Endothelial cell of umbilical vein (primary cell): ENCODE measurements around the gene NCEH1. TPM values are rescaled to one million over a fixed set of nuclear protein-coding genes. Genes with fewer than 3 reads are reported as not detected.

ENCODE experiments used
- BruUV-seq: library from RNA; stranded (reverse); fragments of 400-500 nt; replicated peaks from 2 replicates; lab custom pipeline; 2021; lab: Mats Ljungman, UMichigan
- CTCF ChIA-PET: fragments of 300-600, 350-600 bp; sonication (Branson Sonifier 250); formaldehyde crosslinking; loops from one replicate; lab custom pipeline; 2021; ENCODE audit warnings: antibody characterized with exemption, inconsistent platforms; lab: Charles Lee
- POLR2A ChIA-PET: fragments of 300-600, 350-600 bp; sonication (Branson Sonifier 250); formaldehyde crosslinking; loops from one replicate; lab custom pipeline; 2021; ENCODE audit warnings: antibody characterized with exemption, inconsistent platforms; lab: Charles Lee
- DNase-seq: peaks from one replicate; pipeline ENCODE4 v3.0.0-alpha.2; 2011; ENCODE audit warnings: low read depth, low spot score
- FAIRE-seq: peaks from 2 replicates; lab custom pipeline; 2011; peaks lifted over from hg19 to GRCh38; lab: Jason Lieb, UNC
- H2AFZ ChIP-seq: 2 replicates; pipeline ENCODE4 v1.6.0; 2012; ENCODE audit warnings: low read depth, low read length, control low read depth, inconsistent platforms
- H3K27ac ChIP-seq: 2 replicates; pipeline ENCODE4 v1.5.1; 2011; ENCODE audit warnings: low read depth, mild to moderate bottlenecking, control low read depth, low read length, moderate library complexity; ENCODE audit not compliant: insufficient read depth
- H3K27me3 ChIP-seq, 2 experiments: 2 replicates each; pipeline versions ENCODE4 v1.6.0 to v1.6.1; 2011; ENCODE audit warnings: low read length in 2 of 2, mixed read lengths in 1 of 2; ENCODE audit not compliant: control insufficient read depth in 2 of 2, insufficient read depth in 2 of 2
- H3K36me3 ChIP-seq, 2 experiments: 2 replicates in 1 of 2; 3 replicates in 1 of 2; pipeline ENCODE4 v1.5.1; 2011; ENCODE audit warnings: low read length in 2 of 2, mild to moderate bottlenecking in 1 of 2, moderate library complexity in 1 of 2; ENCODE audit not compliant: control insufficient read depth in 2 of 2, insufficient read depth in 2 of 2; ENCODE audit errors: extremely low read depth in 1 of 2
- H3K4me1 ChIP-seq: 3 replicates; pipeline ENCODE4 v1.5.1; 2011; ENCODE audit warnings: mild to moderate bottlenecking, low read length; ENCODE audit not compliant: control insufficient read depth, insufficient read depth; ENCODE audit errors: extremely low read depth
- H3K4me2 ChIP-seq: 2 replicates; pipeline ENCODE4 v1.6.1; 2011; ENCODE audit warnings: low read length, control low read depth, mixed read lengths; ENCODE audit not compliant: insufficient read depth
- H3K4me3 ChIP-seq, 3 experiments: fragments of 200-600 bp in 1 of 3; sonication (generic), shearing (Covaris generic) in 1 of 3; replicated peaks in 1 of 3; 2 replicates each; pipeline ENCODE4 v1.5.1; 2011 to 2016; ENCODE audit warnings: control low read depth in 3 of 3, low read length in 3 of 3, mild to moderate bottlenecking in 2 of 3, inconsistent platforms in 1 of 3, low read depth in 1 of 3, moderate library complexity in 1 of 3; ENCODE audit not compliant: insufficient read depth in 1 of 3
- H3K79me2 ChIP-seq: 2 replicates; pipeline ENCODE4 v1.6.0; 2012; ENCODE audit warnings: low read length, inconsistent platforms; ENCODE audit not compliant: control insufficient read depth, insufficient read depth
- H3K9ac ChIP-seq: replicated peaks from 2 replicates; pipeline ENCODE3; 2011; ENCODE audit warnings: low read length, control low read depth; ENCODE audit not compliant: insufficient read depth; ENCODE audit errors: extremely low read depth
- H3K9me1 ChIP-seq: replicated peaks from 3 replicates; pipeline ENCODE4 v1.6.0; 2011; ENCODE audit warnings: mild to moderate bottlenecking, low read length; ENCODE audit not compliant: control insufficient read depth, insufficient read depth; ENCODE audit errors: extremely low read depth
- H3K9me3 ChIP-seq: replicated peaks from 2 replicates; pipeline ENCODE4 v1.5.1; 2012; ENCODE audit warnings: low read length, inconsistent platforms; ENCODE audit not compliant: control insufficient read depth, insufficient read depth
- H4K20me1 ChIP-seq: replicated peaks from 2 replicates; pipeline ENCODE3; 2011; ENCODE audit warnings: mild to moderate bottlenecking, low read length; ENCODE audit not compliant: control insufficient read depth, insufficient read depth; ENCODE audit errors: extremely low read depth
- EZH2 ChIP-seq: IDR thresholded peaks from 2 replicates; pipeline ENCODE4 v1.6.1; 2012; ENCODE audit warnings: borderline replicate concordance, low read depth, mild to moderate bottlenecking, moderate library complexity, low read length, inconsistent platforms; ENCODE audit not compliant: severe bottlenecking
- FOS ChIP-seq: IDR thresholded peaks from 2 replicates; pipeline ENCODE4 v1.6.1; 2011; ENCODE audit warnings: mild to moderate bottlenecking, low read length, moderate library complexity, borderline replicate concordance; ENCODE audit not compliant: insufficient read depth
- GATA2 ChIP-seq: IDR thresholded peaks from 2 replicates; pipeline ENCODE4 v1.7.0; 2011; ENCODE audit warnings: low read depth, mild to moderate bottlenecking, moderate library complexity, mixed read lengths, low read length; ENCODE audit not compliant: insufficient read length, insufficient read depth
- JUN ChIP-seq: IDR thresholded peaks from 2 replicates; pipeline ENCODE4 v1.6.1; 2011; ENCODE audit warnings: borderline replicate concordance, low read depth; ENCODE audit not compliant: insufficient read length, insufficient read depth
- MYC ChIP-seq: IDR thresholded peaks from one replicate; pipeline ENCODE4 v1.6.1; 2011; ENCODE audit warnings: mild to moderate bottlenecking, low read depth, low read length
- POLR2A ChIP-seq: IDR thresholded peaks from 2 replicates; pipeline ENCODE4 v1.6.1; 2012; ENCODE audit warnings: low read depth, mild to moderate bottlenecking, control low read depth, low read length
- POLR2AphosphoS5 ChIP-seq: IDR thresholded peaks from 2 replicates; pipeline ENCODE4 v1.6.1; 2012; ENCODE audit warnings: low read depth, mild to moderate bottlenecking, control low read depth, low read length, moderate library complexity; ENCODE audit not compliant: insufficient read depth
- dilution Hi-C: fragments of 300-500 bp; cut with MboI; formaldehyde crosslinking; loops from one replicate; pipeline ENCODE4 v1.15.0; 2019; ENCODE audit warnings: low sequenced_read_pairs; ENCODE audit not compliant: extremely low pct_ligation_motif_present
- intact Hi-C: fragments of 100-400 bp; cut with micrococcal nuclease; formaldehyde crosslinking; loops from one replicate; pipeline ENCODE4 v1.10.0; 2022
- polyA plus RNA-seq, 4 experiments: library from polyadenylated mRNA; depleted of rRNA in 3 of 4; stranded (reverse) in 3 of 4; unstranded in 1 of 4; fragments of >200 nt; gene quantifications; 2 replicates each; pipeline versions ENCODE4 v1.2.1 to v1.2.3, GENCODE V29; 2011 to 2012; ENCODE audit warnings: missing spikeins in 1 of 4
- total RNA-seq: library from RNA; stranded (reverse); gene quantifications from 2 replicates; pipeline ENCODE4 v1.2.3, GENCODE V29; 2021
- TF ChIP-seq, protein P1 (sequence below): IDR thresholded peaks from 2 replicates; pipeline ENCODE4 v1.6.1; 2011; ENCODE audit not compliant: insufficient read depth, insufficient read length
- TF ChIP-seq, protein P2 (sequence below), 2 donors: IDR thresholded peaks; 1 replicate in 1 of 2; 2 replicates in 1 of 2; pipeline ENCODE4 v1.5.1; 2011; ENCODE audit warnings: low read length in 2 of 2, mild to moderate bottlenecking in 2 of 2, moderate library complexity in 2 of 2, control low read depth in 1 of 2, inconsistent platforms in 1 of 2, low read depth in 1 of 2; ENCODE audit not compliant: insufficient read depth in 1 of 2; ENCODE audit errors: extremely low read depth in 1 of 2

NCEH1 gene
- total and polyA plus RNA-seq, 2 donors (not counting 3 experiments of a cell fraction or from before 2014, with no cell fraction given) = 10.0 to 20.3 TPM

DNA sequence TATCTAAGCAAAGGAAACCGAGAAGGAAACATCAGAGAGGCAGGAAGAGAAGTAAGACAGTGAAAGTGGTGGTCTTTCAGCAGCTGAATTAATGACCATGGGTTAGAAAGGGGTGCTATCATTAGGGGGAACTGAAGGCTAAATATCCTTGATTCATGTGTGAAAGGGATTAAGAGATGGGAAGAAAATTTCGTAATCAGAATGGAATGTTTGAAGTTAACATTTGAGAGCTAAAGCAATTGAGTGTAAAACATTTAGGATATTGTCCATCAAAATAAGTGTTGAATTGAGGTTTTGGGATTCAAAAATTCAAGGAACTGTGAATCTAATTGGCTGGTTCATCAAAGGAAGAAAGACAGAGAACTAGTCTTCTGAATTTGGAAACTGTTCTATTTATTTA lies 35.6 kb upstream of the NCEH1 start:
- FAIRE-seq = no peak
- POLR2A ChIA-PET = no interaction called here
- Histone ChIP-seq H4K20me1 (no peaks in the 10 kb centered on the region), H3K4me2 (no peak overlapping the region), H3K9ac (no peak overlapping the region), H3K4me3 (no peak overlapping the region), H3K27me3 (no peaks in the 10 kb centered on the region), H3K36me3 (no peaks in the 10 kb centered on the region), H3K4me1 (peaks cover 17% of the 10 kb centered on the region), H3K9me3 (no peaks in the 10 kb centered on the region), H3K9me1 (no peaks in the 10 kb centered on the region), H3K79me2 (peaks cover 7% of the 10 kb centered on the region), H2AFZ (no peak overlapping the region), H3K27ac (no peak overlapping the region)
- CTCF ChIA-PET = no interaction called here
- BruUV-seq = no TSS peak
- dilution Hi-C loops (no loop called here), intact Hi-C loops (no loop called here)
- no peak for TF ChIP-seq JUN
- no peak for DNase-seq

DNA sequence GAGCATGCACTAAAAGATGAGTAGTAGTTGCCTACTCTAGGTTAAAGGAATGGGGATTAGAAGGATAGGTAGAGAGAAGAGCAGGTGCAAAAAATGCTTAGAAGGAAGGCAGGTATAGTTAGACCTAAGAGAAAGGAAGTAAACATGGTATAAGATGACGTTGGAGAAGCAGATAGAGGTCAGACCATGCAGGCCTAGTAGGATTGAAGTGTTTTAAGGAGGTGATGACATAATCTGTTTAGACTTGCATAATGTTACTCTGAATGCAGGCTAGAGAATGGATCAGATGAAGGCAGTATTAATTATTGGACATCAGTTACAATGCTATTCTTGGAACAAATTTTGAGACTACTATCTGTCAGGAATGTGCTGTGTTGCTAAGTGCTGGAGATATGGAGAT lies 28.6 kb upstream of the NCEH1 start:
- ChIA-PET POLR2A (no interaction called here), CTCF (interaction anchor here (1.0 kb wide), 1 partner anchor 11 kb away, joined by 5 read pairs; the partner anchor contains the start of gene ECT2)
- no peaks in the 10 kb centered on the region for H4K20me1 ChIP-seq
- H3K4me3 ChIP-seq = no peak overlapping the region
- intact Hi-C loops = no loop called here
- H3K27me3 ChIP-seq = no peaks in the 10 kb centered on the region
- TF ChIP-seq, protein P1, sequence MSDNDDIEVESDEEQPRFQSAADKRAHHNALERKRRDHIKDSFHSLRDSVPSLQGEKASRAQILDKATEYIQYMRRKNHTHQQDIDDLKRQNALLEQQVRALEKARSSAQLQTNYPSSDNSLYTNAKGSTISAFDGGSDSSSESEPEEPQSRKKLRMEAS = no peak
- TF ChIP-seq POLR2AphosphoS5 = no peak
- TF ChIP-seq POLR2A = no peak
- no peak for TF ChIP-seq MYC
- TF ChIP-seq EZH2 = no peak
- TF ChIP-seq GATA2 = no peak
- TF ChIP-seq, protein P2, sequence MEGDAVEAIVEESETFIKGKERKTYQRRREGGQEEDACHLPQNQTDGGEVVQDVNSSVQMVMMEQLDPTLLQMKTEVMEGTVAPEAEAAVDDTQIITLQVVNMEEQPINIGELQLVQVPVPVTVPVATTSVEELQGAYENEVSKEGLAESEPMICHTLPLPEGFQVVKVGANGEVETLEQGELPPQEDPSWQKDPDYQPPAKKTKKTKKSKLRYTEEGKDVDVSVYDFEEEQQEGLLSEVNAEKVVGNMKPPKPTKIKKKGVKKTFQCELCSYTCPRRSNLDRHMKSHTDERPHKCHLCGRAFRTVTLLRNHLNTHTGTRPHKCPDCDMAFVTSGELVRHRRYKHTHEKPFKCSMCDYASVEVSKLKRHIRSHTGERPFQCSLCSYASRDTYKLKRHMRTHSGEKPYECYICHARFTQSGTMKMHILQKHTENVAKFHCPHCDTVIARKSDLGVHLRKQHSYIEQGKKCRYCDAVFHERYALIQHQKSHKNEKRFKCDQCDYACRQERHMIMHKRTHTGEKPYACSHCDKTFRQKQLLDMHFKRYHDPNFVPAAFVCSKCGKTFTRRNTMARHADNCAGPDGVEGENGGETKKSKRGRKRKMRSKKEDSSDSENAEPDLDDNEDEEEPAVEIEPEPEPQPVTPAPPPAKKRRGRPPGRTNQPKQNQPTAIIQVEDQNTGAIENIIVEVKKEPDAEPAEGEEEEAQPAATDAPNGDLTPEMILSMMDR (IDR thresholded peaks at IDR 0.05; ENCODE audit: extremely low read depth in 1 of 2, insufficient read depth in 1 of 2, low read depth in 1 of 2, low read length in 2 of 2) = no peak
- no peak for TF ChIP-seq FOS
- TF ChIP-seq JUN = no peak
- H3K9me3 ChIP-seq = no peaks in the 10 kb centered on the region
- H2AFZ ChIP-seq = no peak overlapping the region
- no peak overlapping the region for H3K27ac ChIP-seq
- FAIRE-seq (no peak), DNase-seq (no peak)
- H3K4me2 ChIP-seq = no peak overlapping the region
- BruUV-seq = no TSS peak
- H3K9ac ChIP-seq = no peak overlapping the region
- H3K4me1 ChIP-seq = no peaks in the 10 kb centered on the region
- no peaks in the 10 kb centered on the region for H3K9me1 ChIP-seq
- dilution Hi-C loops = no loop called here
- H3K36me3 ChIP-seq = no peaks in the 10 kb centered on the region
- no peaks in the 10 kb centered on the region for H3K79me2 ChIP-seq
